Thymus (tissue), 11 donors: ENCODE measurements around the gene COP1. TPM values are rescaled to one million over a fixed set of nuclear protein-coding genes. Genes with fewer than 3 reads are reported as not detected.

Experiments
- DNase-seq, 9 donors: peaks; one replicate each; pipeline ENCODE4 v3.0.0-alpha.2; 2013; ENCODE audit warnings: low spot score in 9 of 9, low read depth in 6 of 9, missing footprints in 1 of 9
- H3K27ac ChIP-seq, 2 donors: one replicate each; pipeline ENCODE4 v1.5.1; 2013; ENCODE audit warnings: control low read depth in 1 of 2, low read depth in 1 of 2, low read length in 1 of 2, mild to moderate bottlenecking in 1 of 2, moderate library complexity in 1 of 2
- H3K27me3 ChIP-seq, 2 donors: one replicate each; pipeline ENCODE4 v1.5.1; 2013; ENCODE audit warnings: low read length in 1 of 2; ENCODE audit not compliant: control insufficient read depth in 2 of 2, insufficient read depth in 1 of 2
- H3K36me3 ChIP-seq, 2 donors: one replicate each; pipeline ENCODE4 v1.5.1; 2013; ENCODE audit warnings: low read length in 1 of 2, mild to moderate bottlenecking in 1 of 2, moderate library complexity in 1 of 2; ENCODE audit not compliant: control insufficient read depth in 2 of 2, insufficient read depth in 2 of 2
- H3K4me1 ChIP-seq, 2 donors: one replicate each; pipeline ENCODE4 v1.5.1; 2013; ENCODE audit warnings: low read length in 2 of 2; ENCODE audit not compliant: control insufficient read depth in 2 of 2, insufficient read depth in 2 of 2
- H3K4me3 ChIP-seq, 2 donors: one replicate each; pipeline ENCODE4 v1.5.1; 2013; ENCODE audit warnings: low read length in 2 of 2, control low read depth in 1 of 2, mild to moderate bottlenecking in 1 of 2
- H3K9me3 ChIP-seq, 2 donors: one replicate each; pipeline ENCODE4 v1.5.1; 2013; ENCODE audit warnings: low read length in 1 of 2, mild to moderate bottlenecking in 1 of 2; ENCODE audit not compliant: control insufficient read depth in 2 of 2, insufficient read depth in 1 of 2
- WGBS: extraction: QIAGEN DNeasy Blood & Tissue Kit; methylation state at CpG from one replicate; pipeline ENCODE4 v1.1.7; 2013; 5-methylcytosine and 5-hydroxymethylcytosine counted together
- polyA plus RNA-seq: library from polyadenylated mRNA; stranded (reverse); fragments of 200-250 nt; gene quantifications from one replicate; pipeline ENCODE4 v1.2.3, GENCODE V29; 2013
- total RNA-seq: library from RNA; stranded (reverse); fragments of 120-200 nt; gene quantifications from one replicate; pipeline ENCODE4 v1.2.4, GENCODE V29; 2013
- donor health status: healthy.

The COP1 gene
- total and polyA plus RNA-seq, 2 donors: 45.0 to 69.5 TPM

DNA sequence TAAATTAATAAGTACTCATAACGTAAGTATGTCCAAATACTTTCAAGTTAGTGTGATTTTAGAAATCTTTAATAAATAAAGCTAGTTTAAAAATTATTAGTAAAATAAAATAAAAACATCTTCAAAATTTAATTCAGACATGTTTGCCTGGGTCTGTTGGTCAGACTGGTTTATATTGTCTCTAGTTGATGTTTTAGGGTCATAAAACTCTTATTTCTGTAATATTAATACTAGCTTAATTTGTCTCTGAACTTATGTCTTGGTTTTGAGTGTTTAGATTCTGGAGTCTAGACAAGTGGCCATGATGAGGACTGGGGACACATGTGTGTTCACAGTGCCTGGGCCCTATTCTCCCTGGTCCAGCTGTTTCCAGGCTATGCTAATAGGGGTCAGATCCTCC, 279.1 kb downstream of the COP1 start:
- Histone ChIP-seq H3K27me3 (no peaks in the 10 kb centered on the region), H3K27ac (no peak overlapping the region), H3K9me3 (peaks cover 0 to 3% of the 10 kb centered on the region in 2 donors), H3K4me1 (no peaks in the 10 kb centered on the region), H3K4me3 (no peak overlapping the region), H3K36me3 (peaks cover 0 to 4% of the 10 kb centered on the region in 2 donors)
- WGBS: 97% methylated on average over 1 of the region's 1 CpG
- no peak for DNase-seq

GRCh38 chr1:175922254-175922881, 284.7 kb downstream of the COP1 start:
- 91% methylated on average over 3 of the region's 3 CpGs for WGBS
- Histone ChIP-seq H3K4me3 (no peak overlapping the region), H3K27ac (no peak overlapping the region), H3K36me3 (peaks cover 0 to 4% of the 10 kb centered on the region in 2 donors), H3K27me3 (no peaks in the 10 kb centered on the region), H3K9me3 (no peaks in the 10 kb centered on the region), H3K4me1 (no peaks in the 10 kb centered on the region)
- no peak for DNase-seq

DNA sequence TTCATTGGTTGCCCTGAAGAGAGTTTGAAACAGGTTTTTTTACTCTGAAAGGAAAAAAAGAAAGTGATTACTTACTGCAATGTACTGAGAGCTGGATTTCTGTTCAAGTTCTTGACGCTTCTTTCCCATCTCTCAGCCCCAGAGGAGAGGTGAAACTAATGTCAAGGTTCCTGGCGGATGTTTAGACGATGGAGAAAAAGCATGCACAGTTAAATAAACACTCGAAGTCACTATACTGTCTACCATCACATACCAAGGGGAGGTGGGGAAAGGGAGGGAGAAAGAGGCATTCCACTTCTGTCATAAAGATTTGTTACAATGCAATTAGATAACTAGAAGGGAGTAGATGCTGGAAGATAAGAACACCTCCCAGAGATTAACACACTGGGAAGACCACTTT, 286.7 kb downstream of the COP1 start:
- no peak overlapping the region for H3K27ac ChIP-seq
- no peak overlapping the region for H3K4me3 ChIP-seq
- DNase-seq: no peak
- no peaks in the 10 kb centered on the region for H3K4me1 ChIP-seq
- H3K36me3 ChIP-seq: no peaks in the 10 kb centered on the region
- 96% methylated on average over 4 of the region's 4 CpGs for WGBS
- no peaks in the 10 kb centered on the region for H3K9me3 ChIP-seq
- no peaks in the 10 kb centered on the region for H3K27me3 ChIP-seq

DNA sequence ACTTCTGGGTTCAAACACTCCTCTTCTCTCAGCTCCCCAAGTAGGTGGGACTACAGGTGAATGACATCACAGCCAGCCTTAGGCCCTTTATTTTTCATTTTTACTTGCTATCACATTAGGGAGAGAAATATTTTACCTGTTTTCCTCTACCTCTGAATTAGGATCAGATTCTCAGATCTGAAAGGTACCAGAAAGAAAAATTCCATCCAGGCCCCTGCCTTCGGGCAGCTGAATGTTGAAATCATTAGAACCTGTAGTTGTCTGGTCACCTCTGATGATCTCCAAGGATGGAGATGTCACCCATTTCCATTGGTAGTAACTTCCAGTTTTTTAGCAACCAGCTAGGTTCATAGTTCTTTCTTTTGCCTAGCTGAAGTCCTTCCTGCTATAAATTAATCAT, 288.1 kb downstream of the COP1 start:
- Histone ChIP-seq H3K9me3 (no peaks in the 10 kb centered on the region), H3K4me3 (no peak overlapping the region), H3K4me1 (no peaks in the 10 kb centered on the region), H3K27ac (no peak overlapping the region), H3K36me3 (no peaks in the 10 kb centered on the region), H3K27me3 (no peaks in the 10 kb centered on the region)
- 93% methylated on average over 1 of the region's 1 CpG for WGBS
- no peak for DNase-seq

DNA sequence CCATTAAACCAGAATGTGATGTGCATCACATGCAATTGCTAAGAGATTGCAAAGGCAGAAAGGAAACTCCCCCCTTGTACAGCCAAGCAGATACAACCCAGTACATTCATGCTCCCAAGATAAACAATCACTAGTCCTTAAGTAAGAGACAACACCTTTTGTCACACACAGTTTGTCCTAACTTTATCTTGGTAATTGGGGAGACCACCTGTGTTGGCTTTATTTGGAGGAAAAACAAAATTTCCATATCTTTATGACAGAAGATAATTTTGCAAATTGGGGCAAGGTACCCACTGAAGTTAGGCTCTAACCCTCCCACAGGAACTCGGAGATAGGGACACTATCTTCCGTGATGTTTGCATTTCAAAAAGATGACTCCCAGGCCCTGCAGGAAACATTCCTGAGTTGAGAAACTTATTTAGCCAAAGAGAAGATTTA, 288.7 kb downstream of the COP1 start:
- Histone ChIP-seq H3K4me3 (no peak overlapping the region), H3K27me3 (no peaks in the 10 kb centered on the region), H3K9me3 (no peaks in the 10 kb centered on the region), H3K36me3 (no peaks in the 10 kb centered on the region), H3K4me1 (no peaks in the 10 kb centered on the region), H3K27ac (no peak overlapping the region)
- no peak for DNase-seq
- 94% methylated on average over 2 of the region's 2 CpGs for whole genome bisulfite sequencing

DNA sequence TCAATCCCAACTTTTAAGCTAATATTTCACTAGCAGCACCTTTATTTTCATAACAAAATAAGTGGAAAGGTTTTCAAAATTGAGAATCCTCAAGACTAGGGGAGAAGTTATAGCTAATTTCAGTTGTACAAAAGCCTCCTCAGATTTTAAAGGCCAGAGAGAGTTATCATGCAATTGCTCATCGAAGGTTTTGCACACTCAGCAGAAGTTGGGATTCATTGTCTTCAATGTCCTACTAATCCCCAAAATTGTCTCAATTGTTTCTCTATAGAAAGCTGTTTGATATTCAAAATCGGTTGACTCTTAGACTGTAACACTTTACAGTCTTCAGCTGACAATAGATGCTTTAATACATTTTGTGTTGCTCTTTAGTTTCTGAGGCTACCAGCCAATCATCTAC, 293.0 kb downstream of the COP1 start:
- whole genome bisulfite sequencing: 91% methylated on average over 2 of the region's 2 CpGs

GRCh38 chr1:175911138-175911537, 295.9 kb downstream of the COP1 start:
- Histone ChIP-seq H3K4me1 (no peaks in the 10 kb centered on the region), H3K27me3 (no peaks in the 10 kb centered on the region), H3K27ac (no peak overlapping the region), H3K9me3 (peaks cover 3% of the 10 kb centered on the region in 2 donors), H3K4me3 (no peak overlapping the region), H3K36me3 (no peaks in the 10 kb centered on the region)
- no peak for DNase-seq
- 93% methylated on average over 1 of the region's 1 CpG for WGBS

More for the DNA sequence above, 293.0 kb downstream of the COP1 start:
- DNase-seq: no peak
- Histone ChIP-seq H3K36me3 (no peaks in the 10 kb centered on the region), H3K27me3 (no peaks in the 10 kb centered on the region), H3K9me3 (peaks cover 3% of the 10 kb centered on the region in 2 donors), H3K27ac (no peak overlapping the region), H3K4me3 (no peak overlapping the region), H3K4me1 (no peaks in the 10 kb centered on the region)

GRCh38 chr1:175906370-175906769, 300.7 kb downstream of the COP1 start:
- H3K27me3 ChIP-seq: no peaks in the 10 kb centered on the region
- no peaks in the 10 kb centered on the region for H3K36me3 ChIP-seq
- H3K4me1 ChIP-seq: no peaks in the 10 kb centered on the region
- H3K27ac ChIP-seq: no peak overlapping the region
- DNase-seq: no peak
- H3K9me3 ChIP-seq: peaks cover 2 to 3% of the 10 kb centered on the region in 2 donors
- WGBS: 97% methylated on average over 3 of the region's 3 CpGs
- no peak overlapping the region for H3K4me3 ChIP-seq

DNA sequence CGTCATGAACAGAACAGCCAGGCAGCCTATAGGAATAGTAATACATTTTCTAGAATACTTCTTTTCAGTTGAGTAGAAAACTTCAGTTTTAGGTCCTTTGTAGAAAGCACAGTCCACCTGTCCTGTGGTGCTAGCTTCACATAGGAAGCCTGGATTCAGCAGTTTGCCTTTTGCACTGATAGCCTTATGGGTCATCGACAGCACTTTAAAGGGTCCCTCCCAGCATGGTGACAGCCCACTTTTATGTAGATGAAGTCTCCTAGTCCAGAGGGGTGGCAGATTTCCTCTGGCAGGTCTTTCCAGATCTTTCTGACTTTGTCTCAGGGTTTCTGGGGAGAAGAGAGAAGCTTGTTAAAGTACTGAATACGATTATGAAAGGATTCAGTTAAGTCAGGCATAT, 302.3 kb downstream of the COP1 start:
- DNase-seq: no peak
- H3K9me3 ChIP-seq: no peaks in the 10 kb centered on the region
- 97% methylated on average over 3 of the region's 3 CpGs for WGBS
- no peaks in the 10 kb centered on the region for H3K4me1 ChIP-seq
- no peaks in the 10 kb centered on the region for H3K36me3 ChIP-seq
- no peak overlapping the region for H3K27ac ChIP-seq
- H3K27me3 ChIP-seq: no peaks in the 10 kb centered on the region
- H3K4me3 ChIP-seq: no peak overlapping the region
